GM18519 (cell line): ENCODE results near the gene HEG1.

Experiments used
- ATAC-seq: cut with Tn5 transposase; IDR thresholded peaks from one replicate; pipeline ENCODE4 v1.9.1; 2021; ENCODE audit warnings: mild to moderate bottlenecking, moderate library complexity; ENCODE audit not compliant: unreplicated experiment, low FRiP score

The HEG1 gene

GRCh38 chr3:125050488-125051090 lies 5.2 kb downstream of the HEG1 start:
- ATAC-seq: no peak

DNA sequence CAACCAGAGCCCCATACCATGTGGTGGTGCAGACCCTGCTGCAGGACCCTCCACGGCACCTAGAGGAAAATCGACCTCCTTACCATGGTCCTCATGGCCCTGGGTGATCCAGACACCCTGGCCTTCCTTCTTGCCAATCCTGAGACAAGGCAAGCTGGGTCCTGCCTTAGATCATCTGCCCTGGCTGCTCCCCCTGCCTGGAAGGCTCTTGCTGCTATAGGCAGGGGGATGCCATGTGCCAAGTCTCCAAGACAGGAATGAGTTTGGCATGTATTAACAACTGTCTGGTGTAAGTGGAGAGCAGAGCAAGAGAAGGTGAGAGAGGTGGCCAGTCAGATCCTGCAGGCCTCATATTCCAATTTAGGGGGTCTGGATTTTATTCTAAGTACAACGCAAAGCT lies 7.5 kb downstream of the HEG1 start:
- no peak for ATAC-seq

- no peak for ATAC-seq
Observed at GRCh38 chr3:125045965-125046364, 9.8 kb downstream of the HEG1 start.

GRCh38 chr3:125045194-125045593 lies 10.6 kb downstream of the HEG1 start:
- no peak for ATAC-seq

- no peak for ATAC-seq
Observed at GRCh38 chr3:125043599-125044151, 12.1 kb downstream of the HEG1 start.

GRCh38 chr3:125042725-125043406 lies 12.9 kb downstream of the HEG1 start:
- no peak for ATAC-seq

DNA sequence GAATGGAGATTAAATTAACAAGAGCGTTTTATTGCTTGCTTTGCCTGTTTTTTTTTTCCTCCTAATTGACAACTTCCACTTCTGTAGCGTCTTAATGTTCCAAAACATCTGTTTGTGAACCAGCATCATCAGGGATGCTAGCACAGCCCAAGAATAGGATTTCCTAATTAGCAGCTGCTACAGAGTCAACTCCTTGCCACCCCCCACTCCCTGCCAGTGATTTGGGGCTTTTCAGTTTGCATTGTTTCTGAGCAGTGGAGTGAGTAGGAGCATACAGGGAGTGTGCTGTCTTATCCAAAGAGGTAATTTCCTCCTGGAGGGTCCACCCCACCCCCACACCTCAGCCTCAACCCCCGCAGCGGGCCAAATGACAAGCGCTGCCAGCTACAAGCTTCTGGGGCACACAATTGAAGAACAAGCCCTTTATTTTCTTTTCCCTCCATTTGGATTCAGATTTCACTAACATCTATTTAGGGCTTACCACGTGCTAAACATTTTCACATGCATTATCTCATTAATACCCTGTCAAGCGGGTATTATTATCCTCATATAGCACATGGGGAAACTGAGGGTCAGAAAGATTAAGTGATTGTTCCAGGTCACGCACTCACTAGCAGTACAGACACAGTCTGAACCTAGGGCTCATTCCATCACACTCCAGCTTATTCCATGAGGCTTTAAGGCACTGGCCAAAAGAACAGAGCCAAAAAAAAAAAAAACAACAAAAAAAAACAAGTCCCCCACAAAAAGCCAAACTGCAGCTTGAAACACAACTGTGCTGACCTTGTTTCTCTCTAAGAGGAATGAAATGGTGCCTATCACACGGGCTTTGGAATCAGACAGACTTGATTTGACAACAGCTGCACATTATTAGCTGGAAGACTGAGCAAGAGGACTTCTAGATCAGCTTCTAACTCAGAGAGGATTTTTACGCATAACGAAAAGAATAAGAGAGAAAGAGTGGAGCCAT lies 16.4 kb downstream of the HEG1 start:
- no peak for ATAC-seq

- no peak for ATAC-seq
Observed at GRCh38 chr3:125037498-125038150, 18.2 kb downstream of the HEG1 start.

- ATAC-seq: peak; percentile 78
Observed at GRCh38 chr3:125035217-125035616, 20.6 kb downstream of the HEG1 start.

DNA sequence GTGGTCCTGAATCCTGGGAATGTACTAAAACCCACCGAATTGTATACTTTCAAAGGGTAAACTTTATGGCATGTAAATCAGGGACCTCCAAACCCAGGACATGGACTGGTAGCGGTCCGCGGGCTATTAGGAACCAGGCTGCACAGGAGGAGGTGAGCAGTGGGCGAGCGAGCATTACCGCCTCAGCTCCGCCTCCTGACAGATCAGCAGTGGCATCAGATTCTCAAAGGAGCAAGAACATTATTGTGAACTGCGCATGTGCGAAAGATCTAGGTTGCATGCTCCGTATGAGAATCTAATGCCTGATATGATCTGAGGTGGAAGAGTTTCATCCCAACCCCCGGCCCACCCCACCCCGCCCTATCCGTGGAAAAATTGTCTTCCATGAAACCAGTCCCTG lies 22.2 kb downstream of the HEG1 start:
- no peak for ATAC-seq

DNA sequence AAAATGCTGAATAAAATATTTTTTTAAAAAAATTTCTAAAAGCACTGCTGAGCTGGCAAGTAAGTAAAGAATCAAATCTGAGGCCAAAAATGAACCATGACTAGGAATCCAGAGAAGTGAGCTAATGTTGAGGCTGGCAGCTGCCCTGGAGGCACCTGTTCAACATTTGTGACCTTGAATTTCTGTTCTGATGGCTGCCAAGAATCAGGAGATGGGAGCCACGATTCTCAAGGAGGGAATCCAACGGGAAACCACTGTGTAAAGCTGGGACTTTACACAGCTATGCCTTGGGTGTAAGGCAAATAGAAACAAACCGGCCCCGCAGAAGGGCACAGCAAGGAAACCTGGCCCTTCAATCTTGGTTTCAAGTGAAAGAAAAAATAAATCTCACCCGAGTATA lies 22.7 kb downstream of the HEG1 start:
- ATAC-seq: no peak

DNA sequence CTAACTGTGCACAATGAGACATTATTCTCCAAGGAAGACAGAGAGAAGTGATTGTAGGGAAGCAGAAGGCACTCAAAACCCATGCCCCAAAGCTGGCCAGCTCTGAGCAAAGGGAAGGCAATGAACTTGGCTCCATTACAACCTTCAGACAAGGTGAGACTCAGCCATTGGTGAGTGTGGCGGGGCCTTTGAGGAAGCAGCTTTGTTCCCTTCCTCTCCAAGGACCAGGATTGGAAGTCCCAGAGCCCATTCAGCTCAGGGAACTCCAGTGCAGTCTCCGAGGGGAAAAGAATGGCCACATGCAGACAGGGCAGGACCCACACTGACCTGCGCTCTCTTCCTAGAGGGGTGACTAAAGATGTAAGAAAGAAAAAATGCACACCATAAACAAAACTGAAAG lies 23.1 kb downstream of the HEG1 start:
- no peak for ATAC-seq

- no peak for ATAC-seq
Observed at GRCh38 chr3:125032100-125032643, 23.6 kb downstream of the HEG1 start.

DNA sequence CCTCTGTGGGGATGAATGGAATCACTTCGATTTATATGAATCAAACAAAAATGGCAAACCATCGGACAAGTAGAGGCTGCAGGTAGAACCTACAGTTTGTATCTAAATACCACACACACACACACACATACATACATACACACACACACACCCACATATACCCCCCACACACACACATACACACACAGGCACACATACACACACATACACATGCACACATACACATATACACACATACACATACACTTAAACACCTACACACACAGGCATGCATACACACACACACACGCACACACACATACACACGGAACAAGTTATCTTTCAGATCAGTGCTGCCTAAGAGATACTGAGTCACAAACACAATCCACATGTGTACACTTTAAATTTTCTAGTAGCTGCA lies 24.3 kb downstream of the HEG1 start:
- no peak for ATAC-seq

DNA sequence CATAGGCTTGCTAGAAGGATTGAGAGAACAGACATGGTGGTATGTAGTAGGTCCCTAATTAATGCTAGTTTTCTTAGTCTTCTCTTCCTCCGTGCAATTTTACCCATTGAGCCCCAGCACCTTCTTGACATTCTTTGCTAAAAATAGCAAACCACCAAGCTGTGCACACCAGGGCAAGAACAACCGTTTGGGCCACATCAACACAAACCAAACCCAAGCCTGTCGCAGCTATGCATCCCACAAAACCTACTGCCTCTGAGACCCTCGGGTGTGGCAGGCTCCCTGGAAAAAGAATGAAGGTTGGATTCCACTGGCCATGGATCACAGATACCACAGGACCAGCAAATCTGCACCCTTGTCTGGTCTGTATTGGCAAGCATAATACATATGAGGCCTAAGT lies 27.1 kb downstream of the HEG1 start:
- ATAC-seq: no peak

GRCh38 chr3:125025642-125026041 lies 30.2 kb downstream of the HEG1 start:
- ATAC-seq: no peak

GRCh38 chr3:125024817-125025216 lies 31.0 kb downstream of the HEG1 start:
- no peak for ATAC-seq

DNA sequence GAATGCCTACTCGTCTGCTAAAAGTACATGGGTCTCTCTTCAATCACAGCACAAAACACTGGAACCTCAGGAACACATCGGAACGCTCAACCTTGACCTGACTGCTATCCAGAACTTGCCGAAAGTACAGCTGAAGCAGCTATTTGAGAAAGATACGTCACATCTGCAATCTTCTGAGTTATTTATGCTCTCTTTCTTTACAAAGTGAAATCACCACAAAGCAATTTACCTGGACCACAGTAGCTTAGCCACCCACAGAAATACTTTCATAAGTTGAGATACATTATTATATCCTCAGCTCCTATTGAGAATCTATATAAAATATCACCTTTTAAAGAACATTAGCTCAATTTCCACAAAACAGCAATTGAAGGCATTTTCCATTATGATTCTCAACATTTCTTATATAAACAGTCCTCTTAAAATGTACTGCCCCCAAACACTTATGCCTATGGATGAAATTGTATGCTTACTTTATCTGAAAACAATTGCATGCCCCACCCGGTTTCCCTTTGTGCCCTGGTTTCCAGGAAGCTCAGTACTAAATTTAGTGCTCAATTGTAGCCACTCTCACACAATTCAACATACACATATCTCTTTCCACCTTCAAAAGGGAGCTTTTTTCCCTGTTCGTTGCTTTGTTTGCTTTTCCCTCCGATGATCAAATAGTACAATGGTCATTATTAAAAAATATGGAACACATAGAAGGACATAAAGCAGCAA lies 31.8 kb downstream of the HEG1 start:
- ATAC-seq: no peak

- no peak for ATAC-seq
Observed at GRCh38 chr3:125022206-125022605, 33.6 kb downstream of the HEG1 start.

DNA sequence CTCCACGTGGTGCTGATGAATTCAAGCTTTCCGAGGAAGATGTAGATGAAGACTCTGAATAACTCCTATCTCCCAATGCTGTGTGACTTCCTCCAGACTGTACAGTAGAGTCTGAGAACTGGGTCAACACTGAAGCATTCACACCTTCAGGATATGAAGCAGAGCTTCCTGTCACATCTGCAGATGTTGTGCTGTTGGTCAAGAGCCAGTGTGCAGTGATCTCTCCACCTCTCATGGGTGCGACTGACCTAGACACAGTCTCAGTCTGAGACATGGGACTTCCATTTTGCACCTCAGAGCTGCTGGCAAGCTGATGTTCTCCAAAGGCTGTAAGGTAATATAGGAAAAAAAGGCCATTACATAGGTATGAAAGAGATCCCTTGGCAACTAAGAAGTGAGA lies 36.5 kb downstream of the HEG1 start:
- ATAC-seq: no peak
